Endodermal cell (in vitro differentiated cells): Measurements from ENCODE around the gene CPNE6. TPM values are rescaled to one million over a fixed set of nuclear protein-coding genes. Genes with fewer than 3 reads are reported as not detected.
"Not testable (repeated sequence)": the region's sequence is repeated elsewhere in the genome, so short reads cannot be mapped to it uniquely, and the experiment has no call there.

Experiments used
- DNase-seq: peaks from one replicate; pipeline ENCODE4 v3.0.0-alpha.2; 2017
- H3K27ac ChIP-seq: 2 replicates; pipeline ENCODE4 v1.5.1; 2013; ENCODE audit warnings: mild to moderate bottlenecking, low read depth, low read length, moderate library complexity
- H3K27me3 ChIP-seq: 2 replicates; pipeline ENCODE4 v1.6.1; 2013; ENCODE audit warnings: mild to moderate bottlenecking, low read length, moderate library complexity; ENCODE audit not compliant: insufficient read depth, control insufficient read depth, poor library complexity, severe bottlenecking
- H3K36me3 ChIP-seq: 2 replicates; pipeline ENCODE4 v1.7.0; 2013; ENCODE audit warnings: mild to moderate bottlenecking, low read length, moderate library complexity; ENCODE audit not compliant: control insufficient read depth, insufficient read depth
- H3K4me1 ChIP-seq: one replicate; pipeline ENCODE4 v1.7.0; 2013; ENCODE audit warnings: low read length; ENCODE audit not compliant: control insufficient read depth, insufficient read depth
- H3K4me3 ChIP-seq: 2 replicates; pipeline ENCODE4 v1.5.1; 2013; ENCODE audit warnings: mild to moderate bottlenecking, low read length, moderate library complexity
- H3K9ac ChIP-seq: 2 replicates; pipeline ENCODE4 v1.6.1; 2013; ENCODE audit warnings: mild to moderate bottlenecking, low read length, moderate library complexity; ENCODE audit not compliant: poor library complexity, severe bottlenecking; ENCODE audit errors: extremely low read depth
- H3K9me3 ChIP-seq: 2 replicates; pipeline ENCODE4 v1.6.1; 2013; ENCODE audit warnings: mild to moderate bottlenecking, low read length, moderate library complexity; ENCODE audit not compliant: control insufficient read depth
- H3K27ac Mint-ChIP-seq: 2 replicates; pipeline ENCODE4 v1.8.0; 2020; ENCODE audit warnings: mixed read lengths
- H3K27me3 Mint-ChIP-seq: 2 replicates; pipeline ENCODE4 v1.8.0; 2021; ENCODE audit warnings: mild to moderate bottlenecking, mixed read lengths; ENCODE audit not compliant: insufficient read depth
- H3K36me3 Mint-ChIP-seq: 2 replicates; pipeline ENCODE4 v1.8.0; 2020; ENCODE audit warnings: low read depth, mixed read lengths
- H3K4me1 Mint-ChIP-seq: 2 replicates; pipeline ENCODE4 v1.8.0; 2020; ENCODE audit warnings: mixed read lengths
- H3K4me3 Mint-ChIP-seq: 2 replicates; pipeline ENCODE4 v1.8.0; 2020; ENCODE audit warnings: mild to moderate bottlenecking, moderate library complexity, mixed read lengths
- H3K9me3 Mint-ChIP-seq: 2 replicates; pipeline ENCODE4 v1.8.0; 2020; ENCODE audit warnings: mild to moderate bottlenecking, mixed read lengths
- WGBS, 2 experiments: methylation state at CpG; one replicate each; pipeline versions ENCODE4 v1.1.5 to v1.1.7; 2013; ENCODE audit warnings: missing lambda C conversion rate in 2 of 2, mixed read lengths in 1 of 2; ENCODE audit not compliant: insufficient coverage in 1 of 2, insufficient read length in 1 of 2; 5-methylcytosine and 5-hydroxymethylcytosine counted together
- total RNA-seq, 2 donors: library from RNA; stranded (reverse); fragmentation: NEBNext Ultra II Directional in 1 of 2; extraction: Animal tissue kit (Norgen Biotek cat#: 25700) in 1 of 2; gene quantifications; 2 replicates in 1 of 2; 3 replicates in 1 of 2; pipeline ENCODE4 v1.2.1, GENCODE V29; 2021
- TF ChIP-seq, protein P1 (sequence below): fragments of 200-600 bp; sonication (generic); conservative IDR thresholded peaks from 2 replicates; pipeline ENCODE4 v1.5.0; 2021; ENCODE audit warnings: antibody characterized with exemption, mild to moderate bottlenecking

The CPNE6 gene
- total RNA-seq, 2 donors from 2014 or later: not detected

DNA sequence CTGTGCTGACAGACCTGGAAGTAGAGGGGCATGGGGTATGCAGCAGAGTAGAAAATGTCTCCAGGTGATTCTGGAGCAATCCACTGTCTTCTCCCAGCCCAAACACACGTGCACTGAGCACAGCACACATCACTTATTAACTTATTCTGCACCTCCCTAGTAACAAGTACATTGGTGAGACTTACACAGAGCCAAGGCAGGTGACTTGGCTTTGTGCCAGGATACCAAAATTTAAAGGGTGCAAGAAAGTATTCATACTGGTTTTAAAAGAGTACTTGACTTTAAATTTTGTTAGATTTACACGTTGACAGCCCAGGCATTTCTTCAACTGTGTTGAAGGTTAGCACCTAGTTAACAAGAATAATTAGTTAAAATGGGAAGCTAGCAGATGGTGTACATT is 30.7 kb upstream of the CPNE6 start:
- Mint-ChIP-seq H3K4me3 (no peak overlapping the region), H3K4me1 (peaks cover 6% of the 10 kb centered on the region), H3K27me3 (peaks cover 4% of the 10 kb centered on the region), H3K36me3 (no peaks in the 10 kb centered on the region), H3K27ac (no peak overlapping the region), H3K9me3 (no peaks in the 10 kb centered on the region)
- 50 to 72% methylated on average over 1 to 2 of the region's 2 CpGs for WGBS, 2 experiments
- Histone ChIP-seq H3K27ac (no peak overlapping the region), H3K4me1 (no peaks in the 10 kb centered on the region), H3K4me3 (no peak overlapping the region), H3K9ac (no peak overlapping the region), H3K27me3 (no peaks in the 10 kb centered on the region), H3K9me3 (no peaks in the 10 kb centered on the region), H3K36me3 (no peaks in the 10 kb centered on the region)
- TF ChIP-seq, protein P1, sequence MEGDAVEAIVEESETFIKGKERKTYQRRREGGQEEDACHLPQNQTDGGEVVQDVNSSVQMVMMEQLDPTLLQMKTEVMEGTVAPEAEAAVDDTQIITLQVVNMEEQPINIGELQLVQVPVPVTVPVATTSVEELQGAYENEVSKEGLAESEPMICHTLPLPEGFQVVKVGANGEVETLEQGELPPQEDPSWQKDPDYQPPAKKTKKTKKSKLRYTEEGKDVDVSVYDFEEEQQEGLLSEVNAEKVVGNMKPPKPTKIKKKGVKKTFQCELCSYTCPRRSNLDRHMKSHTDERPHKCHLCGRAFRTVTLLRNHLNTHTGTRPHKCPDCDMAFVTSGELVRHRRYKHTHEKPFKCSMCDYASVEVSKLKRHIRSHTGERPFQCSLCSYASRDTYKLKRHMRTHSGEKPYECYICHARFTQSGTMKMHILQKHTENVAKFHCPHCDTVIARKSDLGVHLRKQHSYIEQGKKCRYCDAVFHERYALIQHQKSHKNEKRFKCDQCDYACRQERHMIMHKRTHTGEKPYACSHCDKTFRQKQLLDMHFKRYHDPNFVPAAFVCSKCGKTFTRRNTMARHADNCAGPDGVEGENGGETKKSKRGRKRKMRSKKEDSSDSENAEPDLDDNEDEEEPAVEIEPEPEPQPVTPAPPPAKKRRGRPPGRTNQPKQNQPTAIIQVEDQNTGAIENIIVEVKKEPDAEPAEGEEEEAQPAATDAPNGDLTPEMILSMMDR: no peak
- DNase-seq: no peak

DNA sequence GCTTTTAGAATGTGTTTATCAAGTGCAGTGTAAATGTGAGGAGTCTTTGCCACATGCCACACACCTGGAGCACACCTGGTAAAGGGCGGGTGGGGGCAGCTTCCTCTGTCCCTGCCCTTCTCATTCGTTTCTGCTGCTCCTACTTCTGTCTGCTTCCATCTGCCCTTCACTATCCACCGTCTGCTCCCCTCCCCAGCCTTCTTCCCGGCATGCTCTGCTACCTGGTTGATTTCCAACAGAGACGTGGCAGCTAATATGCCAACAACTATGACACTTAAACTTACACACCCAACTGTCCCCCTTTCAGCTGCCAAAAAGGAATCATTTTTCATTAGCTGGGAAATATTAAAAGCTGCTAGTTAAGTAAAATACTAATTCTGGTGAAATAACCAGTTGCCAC is 28.6 kb upstream of the CPNE6 start:
- no peak overlapping the region for H3K9ac ChIP-seq
- Mint-ChIP-seq H3K9me3 (no peaks in the 10 kb centered on the region), H3K36me3 (no peaks in the 10 kb centered on the region), H3K4me1 (no peaks in the 10 kb centered on the region), H3K4me3 (no peak overlapping the region), H3K27ac (no peak overlapping the region), H3K27me3 (peaks cover 7% of the 10 kb centered on the region)
- DNase-seq: no peak
- 66 to 77% methylated on average over 3 to 5 of the region's 5 CpGs for WGBS, 2 experiments
- no peaks in the 10 kb centered on the region for H3K9me3 ChIP-seq
- no peaks in the 10 kb centered on the region for H3K4me1 ChIP-seq
- TF ChIP-seq, protein P1: no peak
- H3K27ac ChIP-seq: no peak overlapping the region
- no peaks in the 10 kb centered on the region for H3K36me3 ChIP-seq
- H3K4me3 ChIP-seq: no peak overlapping the region
- H3K27me3 ChIP-seq: no peaks in the 10 kb centered on the region

DNA sequence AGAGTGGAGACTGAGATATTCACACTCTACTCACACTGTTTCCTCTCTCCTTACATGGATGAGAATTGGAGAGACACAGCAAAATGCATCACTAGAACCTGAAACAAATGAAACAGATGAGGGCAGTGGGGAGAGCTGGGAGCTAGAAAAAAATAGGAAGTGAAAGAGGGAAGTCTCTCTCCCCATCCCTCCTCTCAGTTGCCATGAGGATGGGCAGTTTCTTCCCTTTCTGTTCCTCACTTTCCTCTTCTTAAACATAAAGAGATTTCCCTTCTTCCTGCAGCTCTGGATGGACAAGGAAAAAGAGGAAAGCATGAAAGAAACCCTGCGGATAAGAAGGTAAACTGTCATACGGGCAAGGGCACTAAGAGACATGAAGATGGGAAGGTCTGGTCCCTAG is 22.4 kb upstream of the CPNE6 start:
- Mint-ChIP-seq H3K27me3 (peaks cover 13% of the 10 kb centered on the region), H3K4me1 (peaks cover 12% of the 10 kb centered on the region)
- not testable (repeated sequence) for H3K4me3 Mint-ChIP-seq, H3K36me3 Mint-ChIP-seq, H3K9me3 ChIP-seq, H3K27ac ChIP-seq, H3K9me3 Mint-ChIP-seq, H3K4me3 ChIP-seq, H3K27me3 ChIP-seq, H3K27ac Mint-ChIP-seq, H3K36me3 ChIP-seq, H3K4me1 ChIP-seq, DNase-seq, H3K9ac ChIP-seq
- 92% methylated on average over 2 of the region's 2 CpGs; no CpG with 5 or more reads in 1 of the 2 experiments for WGBS, 2 experiments

DNA sequence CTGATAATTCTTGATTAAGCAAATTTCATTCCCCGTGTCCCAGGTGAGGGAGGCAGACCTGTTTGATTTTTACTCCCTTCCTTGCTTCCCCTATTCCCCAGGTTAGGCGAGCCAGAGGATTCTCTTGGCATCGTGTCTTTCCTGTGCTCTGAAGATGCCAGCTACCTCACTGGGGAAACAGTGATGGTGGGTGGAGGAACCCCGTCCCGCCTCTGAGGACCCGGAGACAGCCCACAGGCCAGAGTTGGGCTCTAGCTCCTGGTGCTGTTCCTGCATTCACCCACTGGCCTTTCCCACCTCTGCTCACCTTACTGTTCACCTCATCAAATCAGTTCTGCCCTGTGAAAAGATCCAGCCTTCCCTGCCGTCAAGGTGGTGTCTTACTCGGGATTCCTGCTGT is 20.6 kb upstream of the CPNE6 start:
- not testable (repeated sequence) for H3K9ac ChIP-seq, H3K27me3 Mint-ChIP-seq, H3K9me3 ChIP-seq, H3K27me3 ChIP-seq, H3K36me3 ChIP-seq, H3K4me3 ChIP-seq, H3K9me3 Mint-ChIP-seq, H3K27ac ChIP-seq, H3K36me3 Mint-ChIP-seq, H3K27ac Mint-ChIP-seq, H3K4me1 ChIP-seq
- Mint-ChIP-seq H3K4me1 (peaks cover 12% of the 10 kb centered on the region), H3K4me3 (peak overlapping the region; percentile 50)
- peak; percentile 50 for DNase-seq
- 70 to 100% methylated on average over 1 to 8 of the region's 8 CpGs for WGBS, 2 experiments
